HG03280 (cell line): ENCODE results near the gene KRTAP10-6.
"Not testable (repeated sequence)": the region's sequence is repeated elsewhere in the genome, so short reads cannot be mapped to it uniquely, and the experiment has no call there.

Experiments used
- ATAC-seq: cut with Tn5 transposase; IDR thresholded peaks from one replicate; pipeline ENCODE4 v1.9.1; 2021; ENCODE audit warnings: mild to moderate bottlenecking, moderate library complexity; ENCODE audit not compliant: unreplicated experiment

Gene KRTAP10-6

GRCh38 chr21:44600118-44600978 is 8.0 kb upstream of the KRTAP10-6 start, which contains the start of gene KRTAP10-7:
Gene KRTAP10-7 (plus strand): TSS chr21:44600597. CDS start chr21:44600622, 25 bp downstream.
- not testable (repeated sequence) for ATAC-seq

- no peak for ATAC-seq
Measured at GRCh38 chr21:44599264-44600029, 7.1 kb upstream of the KRTAP10-6 start.

GRCh38 chr21:44598061-44598460 is 5.8 kb upstream of the KRTAP10-6 start:
- no peak for ATAC-seq

GRCh38 chr21:44596068-44596725 is 3.9 kb upstream of the KRTAP10-6 start:
- no peak for ATAC-seq

- no peak for ATAC-seq
Measured at GRCh38 chr21:44595524-44595923, 3.2 kb upstream of the KRTAP10-6 start.

GRCh38 chr21:44594406-44594916 is 2.2 kb upstream of the KRTAP10-6 start:
- no peak for ATAC-seq

GRCh38 chr21:44593598-44594405 is 1.5 kb upstream of the KRTAP10-6 start:
- no peak for ATAC-seq

- ATAC-seq = not testable (repeated sequence)
Measured at GRCh38 chr21:44591801-44592130, 539 bp downstream of the KRTAP10-6 start.

GRCh38 chr21:44590897-44591800 is 1.2 kb downstream of the KRTAP10-6 start:
- ATAC-seq = not testable (repeated sequence)

GRCh38 chr21:44590311-44590721 is 2.0 kb downstream of the KRTAP10-6 start:
- ATAC-seq = no peak

GRCh38 chr21:44589586-44590305 is 2.6 kb downstream of the KRTAP10-6 start:
- ATAC-seq = no peak

GRCh38 chr21:44589094-44589493 is 3.2 kb downstream of the KRTAP10-6 start:
- ATAC-seq = no peak

- no peak for ATAC-seq
Measured at GRCh38 chr21:44585892-44586291, 6.4 kb downstream of the KRTAP10-6 start.

GRCh38 chr21:44583800-44584147 is 8.5 kb downstream of the KRTAP10-6 start:
- no peak for ATAC-seq

- no peak for ATAC-seq
Measured at GRCh38 chr21:44583089-44583799, 9.1 kb downstream of the KRTAP10-6 start.

GRCh38 chr21:44582055-44582454 is 10.2 kb downstream of the KRTAP10-6 start:
- ATAC-seq = no peak

- ATAC-seq = no peak
Measured at GRCh38 chr21:44581158-44581557, 11.1 kb downstream of the KRTAP10-6 start.

- ATAC-seq = not testable (repeated sequence)
Measured at GRCh38 chr21:44580231-44580821, 12.0 kb downstream of the KRTAP10-6 start, which contains the start of gene KRTAP10-5. Gene KRTAP10-5 (minus strand): TSS chr21:44580604. CDS start chr21:44580578, 26 bp downstream.
